Measurements from ENCODE around the gene NOSIP. TPM values are rescaled to one million over a fixed set of nuclear protein-coding genes. Genes with fewer than 3 reads are reported as not detected.
"Not testable (repeated sequence)": the region's sequence is repeated elsewhere in the genome, so short reads cannot be mapped to it uniquely, and the experiment has no call there.

NOSIP gene
- total and polyA plus RNA-seq, 11 donors: 37.3 to 91.3 (median 49.0) TPM

- H3K4me1 ChIP-seq: peaks cover 0 to 8% (median 0%) of the 10 kb centered on the region in 12 donors
- H3K27me3 ChIP-seq: no peaks in the 10 kb centered on the region
- H3K27ac ChIP-seq: no peak overlapping the region
- DNase-seq (no peak), ATAC-seq (peak in 2 of 4 donors; percentile 11 to 24)
- no peaks in the 10 kb centered on the region for H3K9me3 ChIP-seq
- H3K4me3 ChIP-seq: no peak overlapping the region
- TF ChIP-seq POLR2A (IDR thresholded peaks at IDR 0.05) (no peak), CTCF (IDR thresholded peaks at IDR 0.05) (no peak)
- H3K36me3 ChIP-seq: peaks cover 0 to 57% (median 37%) of the 10 kb centered on the region in 9 donors
- intact Hi-C loops (cut with DNase I): no loop called here
- WGBS, 4 donors: 85 to 90% (median 88%) methylated on average over 22 to 27 of the region's 27 CpGs
Measured at GRCh38 chr19:49624967-49625910, 44.9 kb upstream of the NOSIP start.

GRCh38 chr19:49617860-49618259 is 37.5 kb upstream of the NOSIP start:
- Histone ChIP-seq H3K36me3 (peaks cover 0 to 79% (median 67%) of the 10 kb centered on the region in 9 donors), H3K4me1 (peaks cover 0 to 17% (median 0%) of the 10 kb centered on the region in 12 donors)
- ATAC-seq; H3K9me3 ChIP-seq; H3K27me3 ChIP-seq; intact Hi-C loops (cut with DNase I); H3K4me3 ChIP-seq; DNase-seq; H3K27ac ChIP-seq: not testable (repeated sequence)
- WGBS, 4 donors: 91 to 96% (median 95%) methylated on average over 13 of the region's 13 CpGs

GRCh38 chr19:49616945-49617344 is 36.6 kb upstream of the NOSIP start:
- no peak for ATAC-seq
- Histone ChIP-seq H3K4me3 (no peak overlapping the region), H3K27me3 (no peaks in the 10 kb centered on the region), H3K27ac (no peak overlapping the region), H3K9me3 (peaks cover 0 to 3% (median 0%) of the 10 kb centered on the region in 12 donors), H3K36me3 (peaks cover 0 to 72% (median 65%) of the 10 kb centered on the region in 9 donors), H3K4me1 (peaks cover 0 to 17% (median 2%) of the 10 kb centered on the region in 12 donors)
- TF ChIP-seq POLR2A (IDR thresholded peaks at IDR 0.05) (no peak), CTCF (IDR thresholded peaks at IDR 0.05) (no peak)
- WGBS, 4 donors: 94 to 97% (median 94%) methylated on average over 7 of the region's 7 CpGs
- no peak for DNase-seq
- intact Hi-C loops (cut with DNase I): no loop called here

- no peak for ATAC-seq
- intact Hi-C loops (cut with DNase I): no loop called here
- H3K4me1 ChIP-seq: peaks cover 0 to 17% (median 2%) of the 10 kb centered on the region in 12 donors
- 95 to 98% (median 97%) methylated on average over 6 to 7 of the region's 7 CpGs for WGBS, 4 donors
- DNase-seq: no peak
- H3K4me3 ChIP-seq: no peak overlapping the region
- H3K36me3 ChIP-seq: peaks cover 0 to 68% (median 61%) of the 10 kb centered on the region in 9 donors
- peaks cover 0 to 3% (median 0%) of the 10 kb centered on the region in 12 donors for H3K9me3 ChIP-seq
- H3K27ac ChIP-seq: no peak overlapping the region
- TF ChIP-seq POLR2A (IDR thresholded peaks at IDR 0.05): no peak
- no peaks in the 10 kb centered on the region for H3K27me3 ChIP-seq
Measured at GRCh38 chr19:49616532-49616931, 36.2 kb upstream of the NOSIP start.

GRCh38 chr19:49615861-49616260 is 35.5 kb upstream of the NOSIP start:
- peaks cover 0 to 17% (median 2%) of the 10 kb centered on the region in 12 donors for H3K4me1 ChIP-seq
- H3K36me3 ChIP-seq: peaks cover 0 to 70% (median 61%) of the 10 kb centered on the region in 9 donors
- no peak for TF ChIP-seq CTCF (IDR thresholded peaks at IDR 0.05)
- no peak for TF ChIP-seq POLR2A (IDR thresholded peaks at IDR 0.05)
- H3K4me3 ChIP-seq: no peak overlapping the region
- H3K27me3 ChIP-seq: no peaks in the 10 kb centered on the region
- H3K9me3 ChIP-seq: peaks cover 0 to 3% (median 0%) of the 10 kb centered on the region in 12 donors
- 95 to 98% (median 96%) methylated on average over 23 of the region's 23 CpGs for WGBS, 4 donors
- H3K27ac ChIP-seq: no peak overlapping the region
- DNase-seq (no peak), ATAC-seq (no peak)
- intact Hi-C loops (cut with DNase I): no loop called here
